ENCODE measurements around the gene CD6.

DNA sequence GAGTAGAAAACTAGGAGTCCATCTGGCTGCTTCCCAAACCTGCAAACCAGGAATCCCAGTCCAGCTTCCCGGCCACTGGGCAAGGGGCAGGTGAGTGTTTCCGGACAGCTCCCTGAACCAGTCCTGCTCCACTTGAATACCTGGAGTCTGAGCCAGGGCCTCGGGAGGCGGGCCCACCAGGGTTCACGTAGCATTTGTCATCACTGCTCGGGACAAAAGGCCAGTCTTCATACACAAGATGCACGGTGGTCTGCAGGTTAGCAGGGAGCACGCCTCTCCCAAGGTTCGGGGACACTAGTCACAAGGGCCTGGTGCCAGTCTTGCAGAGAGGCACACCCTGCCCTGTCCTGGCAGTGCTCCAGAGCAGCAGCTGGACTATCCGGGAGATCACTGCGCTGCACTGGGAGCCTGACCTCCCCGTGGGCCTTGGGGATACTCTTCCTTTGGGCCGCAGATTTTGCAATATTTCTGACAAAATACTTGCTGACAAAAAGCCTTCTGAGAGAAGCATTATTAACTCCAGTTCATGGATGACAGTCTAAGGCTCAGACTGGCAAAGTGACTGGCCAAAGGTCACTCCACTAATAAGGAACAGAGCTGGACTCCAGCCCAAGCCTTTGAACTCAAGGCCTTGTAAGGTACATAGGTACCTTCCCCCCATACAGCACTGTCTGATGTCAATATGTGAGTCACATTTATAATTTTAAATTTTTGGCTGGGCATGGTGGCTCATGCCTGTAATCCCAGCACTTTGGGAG, 25.1 kb downstream of the CD6 start:
- TF ChIP-seq POLR2A (IDR thresholded peaks at IDR 0.05) (no peak), CTCF (IDR thresholded peaks at IDR 0.05) (no peak)

Measured in lower leg skin (tissue), 3 donors.